CD4-positive, alpha-beta T cell treated with Interferon gamma for 1 hour (primary cell): ENCODE data around the gene TBC1D14.
"Not testable (repeated sequence)": the region's sequence is repeated elsewhere in the genome, so short reads cannot be mapped to it uniquely, and the experiment has no call there.

Source experiments
- DNase-seq: peaks from one replicate; pipeline ENCODE4 v3.0.0-alpha.2; 2020

TBC1D14 gene

DNA sequence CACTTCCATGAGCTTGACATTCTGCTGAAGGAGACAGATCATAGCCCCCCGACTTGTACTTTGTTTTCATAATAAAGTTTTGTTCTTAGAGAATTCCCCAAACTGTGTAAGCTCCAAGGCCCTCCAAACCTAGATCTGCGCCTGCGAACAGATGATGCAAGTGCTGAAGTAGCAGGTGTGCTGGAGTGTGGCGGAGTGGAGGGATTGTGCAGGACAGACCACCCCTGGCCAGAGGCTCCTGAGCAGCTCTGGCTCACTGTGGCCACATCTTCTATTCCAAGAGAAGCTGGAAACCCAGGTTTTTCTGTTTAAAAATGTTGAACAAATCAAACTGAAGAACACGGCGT, 46.4 kb downstream of the TBC1D14 start:
- no peak for DNase-seq

- no peak for DNase-seq
Observed at GRCh38 chr4:6956434-6957147, 47.0 kb downstream of the TBC1D14 start.

DNA sequence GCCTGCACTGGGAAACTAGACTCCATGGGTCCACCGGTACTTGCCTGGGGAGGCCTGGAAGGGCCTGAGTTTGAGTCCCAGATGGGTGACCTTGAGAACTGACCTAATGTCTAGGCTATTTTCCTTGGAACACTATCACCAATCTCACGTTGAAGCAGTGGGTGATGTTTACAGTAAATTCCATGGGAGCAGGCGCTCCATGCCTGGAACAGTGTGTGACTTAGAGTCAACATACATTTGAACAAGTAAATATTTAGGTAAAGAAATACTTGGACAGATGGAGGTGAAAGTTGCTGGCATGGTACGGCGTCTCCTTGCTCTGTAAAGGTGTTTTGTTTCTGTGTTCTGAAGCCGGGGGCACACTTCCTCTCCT, 47.5 kb downstream of the TBC1D14 start:
- DNase-seq: no peak

DNA sequence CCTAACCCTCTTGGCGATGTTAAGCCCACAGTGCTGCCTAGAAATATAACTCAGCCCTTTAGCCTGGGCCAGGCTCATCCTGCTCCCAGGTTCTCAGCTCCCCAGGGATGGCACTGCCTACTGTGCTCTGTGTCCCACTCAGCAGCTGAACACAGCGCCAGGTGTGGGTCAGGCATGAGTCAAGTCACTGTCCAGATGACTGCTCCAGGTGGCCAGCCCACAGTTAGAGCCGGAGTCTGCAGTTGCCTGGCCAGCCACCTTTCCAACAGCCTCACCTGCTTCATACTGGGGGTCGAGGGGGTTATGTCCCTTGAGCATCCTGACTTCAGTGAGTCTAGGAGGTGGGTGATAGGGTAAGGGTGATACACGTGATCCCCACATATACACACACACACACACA, 48.4 kb downstream of the TBC1D14 start:
- DNase-seq: no peak

DNA sequence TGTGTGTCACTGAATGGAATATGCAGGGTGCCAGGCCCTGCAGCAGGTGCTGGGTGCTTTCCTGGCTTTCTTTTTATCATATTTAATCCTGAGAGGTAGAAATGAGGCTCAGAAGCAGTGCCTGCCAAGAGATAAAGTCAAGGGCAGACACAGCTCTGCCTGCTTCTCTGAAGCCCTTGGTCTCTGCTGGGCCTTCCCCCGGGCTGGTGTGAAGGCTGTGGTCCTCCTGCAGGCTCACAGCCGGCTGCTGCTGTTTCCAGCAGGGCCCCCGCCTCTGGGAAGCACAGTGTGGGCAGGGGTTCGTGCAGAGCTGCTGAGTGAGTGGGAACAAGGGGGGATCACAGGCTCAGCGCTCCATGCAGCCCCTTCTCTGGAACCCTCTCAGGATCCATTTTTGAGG, 49.6 kb downstream of the TBC1D14 start:
- no peak for DNase-seq

- no peak for DNase-seq
Observed at GRCh38 chr4:6960154-6960553, 50.5 kb downstream of the TBC1D14 start.

DNA sequence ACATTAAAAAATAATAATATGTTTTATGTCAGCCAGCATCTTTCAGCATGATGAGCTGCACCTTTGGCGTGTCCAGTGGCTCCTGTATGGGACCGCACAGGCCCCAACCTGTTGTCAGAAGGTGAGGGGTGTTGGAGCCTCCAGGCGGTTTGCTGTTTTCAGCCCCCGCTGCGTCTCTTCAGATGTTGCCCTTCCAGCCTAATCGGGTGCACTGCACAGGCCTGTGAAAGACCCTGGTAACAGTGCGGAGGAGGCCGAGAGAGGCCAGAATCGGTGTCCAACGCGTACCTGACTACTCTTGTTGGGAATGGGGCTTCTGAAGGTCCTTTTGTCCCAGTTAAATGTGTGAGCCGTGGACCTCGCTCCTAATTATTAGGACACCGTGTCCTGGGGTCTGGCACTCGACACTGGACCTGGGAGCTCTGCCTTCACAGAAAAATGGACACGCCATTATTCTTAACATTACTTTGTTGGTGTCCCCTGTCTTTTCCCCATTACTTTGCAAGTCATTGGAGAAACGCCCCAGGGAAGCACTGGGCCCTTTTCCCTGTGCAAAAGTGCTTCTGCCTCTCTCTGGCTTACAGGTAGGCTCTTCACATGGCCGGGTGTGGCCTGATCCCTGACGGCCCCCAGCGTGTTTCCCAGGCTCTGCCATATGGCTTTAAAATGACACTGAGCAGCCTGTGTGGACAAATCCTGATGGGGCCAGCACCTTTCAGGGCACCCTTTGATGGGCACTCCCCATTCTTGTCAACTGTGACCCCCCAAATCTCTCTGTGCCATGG, 51.2 kb downstream of the TBC1D14 start:
- no peak for DNase-seq

DNA sequence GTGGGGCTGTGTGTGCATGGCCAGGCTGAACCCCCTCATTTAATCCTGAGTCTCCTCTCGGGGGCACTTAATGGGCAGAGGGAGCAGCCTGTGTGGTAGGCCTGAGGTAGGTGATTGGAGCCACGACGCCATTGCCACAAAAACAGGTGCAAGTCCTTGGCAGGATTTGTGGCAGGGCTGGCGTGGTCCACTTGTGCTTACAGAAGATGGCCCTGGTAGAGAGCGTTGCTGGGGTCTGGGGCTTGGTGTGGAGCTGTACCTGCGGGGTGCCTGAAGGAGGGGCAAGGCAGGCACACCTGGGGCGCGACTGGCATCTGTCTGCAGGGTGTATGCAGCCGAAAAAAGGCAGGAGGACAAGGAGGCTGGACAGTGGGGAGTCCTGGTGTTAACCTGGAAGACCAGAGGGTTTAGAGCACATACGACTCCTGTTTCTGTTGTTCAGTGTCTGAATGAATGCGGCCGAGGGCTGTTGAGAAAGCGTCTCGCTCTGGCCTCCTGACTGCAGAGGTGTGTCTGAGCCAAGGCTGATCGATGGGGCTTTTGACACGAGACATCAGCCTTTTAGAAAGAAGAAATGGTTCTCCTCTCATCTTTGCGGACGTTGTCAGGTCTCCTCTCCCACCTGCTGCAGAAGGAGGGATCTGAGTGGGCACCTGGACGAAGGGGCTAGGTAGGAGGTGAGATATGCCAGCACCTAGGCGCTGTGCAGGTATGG, 52.0 kb downstream of the TBC1D14 start:
- no peak for DNase-seq

DNA sequence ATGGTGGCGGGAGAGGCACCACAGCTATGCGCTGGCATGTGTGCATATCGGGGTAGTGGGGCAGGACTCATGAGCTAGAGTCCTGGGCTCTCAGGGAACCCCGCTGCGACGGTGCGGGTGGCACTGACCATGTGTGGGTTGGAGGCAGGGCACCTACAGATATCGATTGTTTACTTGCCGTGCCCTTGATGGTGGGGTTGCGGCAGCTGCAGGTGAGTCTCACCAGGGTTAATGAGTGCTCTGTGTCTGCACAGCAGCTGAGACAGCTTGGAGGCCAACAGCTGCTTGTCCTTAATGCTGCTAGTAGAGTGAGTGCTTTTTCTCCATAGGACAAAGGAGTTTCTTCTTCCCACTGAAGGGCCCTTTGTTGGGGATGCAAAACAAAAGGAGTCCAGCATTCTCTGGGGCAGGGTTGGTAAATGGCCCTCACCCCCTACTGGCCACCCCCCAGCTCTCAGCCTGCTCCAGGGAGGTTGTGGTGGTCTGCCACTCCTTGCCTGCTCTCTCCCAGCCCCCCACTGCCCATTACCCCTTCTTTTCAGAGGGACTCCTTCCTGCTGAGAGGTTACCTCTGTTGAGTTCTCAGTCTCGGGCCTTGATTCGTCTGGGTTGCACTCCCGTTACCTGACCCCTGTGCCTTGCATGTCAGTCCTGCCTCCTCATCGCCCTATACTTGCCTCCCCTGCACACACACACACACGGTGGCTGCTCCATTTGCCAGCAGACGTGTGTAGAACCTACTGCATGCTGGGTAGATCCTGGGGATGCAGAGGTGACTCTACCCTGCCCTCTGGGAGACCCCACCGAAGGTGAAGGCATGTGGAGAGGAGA, 52.8 kb downstream of the TBC1D14 start:
- DNase-seq: no peak

GRCh38 chr4:6963139-6963611, 53.5 kb downstream of the TBC1D14 start:
- no peak for DNase-seq

DNA sequence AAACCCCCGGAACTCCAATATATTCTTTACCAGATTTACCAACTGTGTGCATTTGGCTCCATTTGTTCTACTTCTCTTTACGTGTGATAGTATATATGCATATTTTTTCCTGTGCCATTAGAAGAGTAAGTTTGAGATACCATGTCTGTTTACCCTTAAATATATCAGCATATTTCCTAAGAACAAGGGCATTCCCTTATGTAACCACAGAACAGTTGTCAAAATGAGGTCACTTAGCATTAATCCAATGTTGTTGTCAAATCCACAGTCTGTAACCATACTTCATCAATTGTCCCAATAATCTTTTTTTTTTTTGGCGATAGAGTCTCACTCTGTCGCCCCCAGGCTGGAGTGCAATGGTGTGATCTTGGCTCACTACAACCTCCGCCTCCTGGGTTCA, 55.2 kb downstream of the TBC1D14 start:
- DNase-seq: no peak

GRCh38 chr4:6965329-6965728, 55.7 kb downstream of the TBC1D14 start:
- no peak for DNase-seq

DNA sequence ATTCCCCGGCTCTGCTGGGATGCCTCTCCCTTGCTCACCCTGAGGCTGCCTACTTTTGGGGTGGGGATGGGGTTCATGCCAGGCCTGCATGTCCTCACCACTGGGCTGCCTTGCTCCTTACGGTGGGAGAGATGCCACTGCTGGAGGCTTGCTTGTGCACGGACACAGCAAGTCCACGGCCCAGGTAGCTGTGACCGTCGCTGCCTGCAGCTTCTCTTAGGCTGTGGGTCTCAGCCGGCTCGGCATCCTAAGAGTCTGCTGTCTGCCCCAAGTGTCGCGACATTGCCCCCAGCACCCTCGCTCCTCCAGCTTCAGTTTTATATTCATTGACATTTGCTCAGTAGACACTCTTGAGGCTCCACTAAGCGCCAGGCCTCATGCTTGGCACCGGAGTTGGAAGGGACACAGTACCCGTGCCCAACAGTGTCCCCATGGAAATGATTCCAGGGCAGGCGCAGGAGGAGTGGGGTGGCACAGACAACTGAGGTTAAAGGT, 58.3 kb downstream of the TBC1D14 start:
- DNase-seq: no peak

DNA sequence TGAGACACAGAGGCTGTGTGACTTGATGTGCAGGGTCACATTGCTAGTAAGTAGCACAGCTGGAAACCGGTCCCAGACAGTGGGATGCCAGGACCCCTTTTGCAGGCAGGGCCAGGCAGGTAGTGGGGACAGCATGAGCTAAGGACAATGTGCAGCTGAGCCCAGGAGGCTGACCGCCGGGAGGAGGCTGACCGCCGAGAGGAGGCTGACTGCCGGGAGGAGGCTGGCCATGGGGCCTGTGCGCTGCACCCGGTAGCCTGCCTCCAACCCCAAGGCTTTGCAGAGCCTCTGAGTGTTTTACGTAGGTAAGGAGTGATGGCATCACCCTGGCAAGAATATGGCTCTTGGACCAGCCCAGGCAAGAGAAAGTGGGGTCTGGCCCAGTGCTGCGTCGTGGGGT, 58.9 kb downstream of the TBC1D14 start:
- DNase-seq: no peak

GRCh38 chr4:6969826-6970800, 60.5 kb downstream of the TBC1D14 start:
- DNase-seq: no peak

- DNase-seq: no peak
Observed at GRCh38 chr4:6971536-6972374, 62.1 kb downstream of the TBC1D14 start.

DNA sequence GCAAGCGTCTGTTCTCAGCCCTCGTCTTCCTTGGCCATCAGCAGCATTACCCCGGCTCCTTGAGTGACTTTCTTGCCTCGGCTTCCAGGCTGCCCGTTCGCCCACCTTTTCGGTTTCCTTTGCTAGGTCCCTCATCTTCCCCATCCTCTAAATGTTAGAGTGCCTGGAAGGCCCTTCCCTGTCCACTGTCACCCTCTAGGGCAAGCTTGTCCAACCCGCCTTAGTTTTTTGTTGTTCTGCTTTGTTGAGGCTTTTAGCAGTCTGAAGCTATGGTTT, 62.7 kb downstream of the TBC1D14 start:
- no peak for DNase-seq

DNA sequence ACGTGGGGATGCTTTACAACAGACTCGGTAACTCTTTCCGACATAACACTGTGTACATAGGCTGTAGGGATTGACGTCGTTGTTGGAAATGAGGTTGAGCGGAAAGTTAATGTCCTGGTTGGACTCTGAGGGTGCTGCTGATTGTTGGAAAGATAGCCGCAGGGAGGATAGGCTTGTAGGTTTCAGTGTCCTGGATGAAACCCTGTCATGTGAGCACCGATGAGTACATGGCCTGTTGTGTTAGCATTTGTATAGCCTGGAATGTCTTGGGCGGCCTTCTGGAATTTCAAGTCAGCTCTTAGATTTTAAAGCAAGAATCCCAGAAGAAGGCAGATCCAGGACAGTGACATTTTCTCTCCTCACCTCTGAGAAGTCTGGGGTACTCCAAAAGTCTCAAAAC, 63.3 kb downstream of the TBC1D14 start:
- DNase-seq: no peak

DNA sequence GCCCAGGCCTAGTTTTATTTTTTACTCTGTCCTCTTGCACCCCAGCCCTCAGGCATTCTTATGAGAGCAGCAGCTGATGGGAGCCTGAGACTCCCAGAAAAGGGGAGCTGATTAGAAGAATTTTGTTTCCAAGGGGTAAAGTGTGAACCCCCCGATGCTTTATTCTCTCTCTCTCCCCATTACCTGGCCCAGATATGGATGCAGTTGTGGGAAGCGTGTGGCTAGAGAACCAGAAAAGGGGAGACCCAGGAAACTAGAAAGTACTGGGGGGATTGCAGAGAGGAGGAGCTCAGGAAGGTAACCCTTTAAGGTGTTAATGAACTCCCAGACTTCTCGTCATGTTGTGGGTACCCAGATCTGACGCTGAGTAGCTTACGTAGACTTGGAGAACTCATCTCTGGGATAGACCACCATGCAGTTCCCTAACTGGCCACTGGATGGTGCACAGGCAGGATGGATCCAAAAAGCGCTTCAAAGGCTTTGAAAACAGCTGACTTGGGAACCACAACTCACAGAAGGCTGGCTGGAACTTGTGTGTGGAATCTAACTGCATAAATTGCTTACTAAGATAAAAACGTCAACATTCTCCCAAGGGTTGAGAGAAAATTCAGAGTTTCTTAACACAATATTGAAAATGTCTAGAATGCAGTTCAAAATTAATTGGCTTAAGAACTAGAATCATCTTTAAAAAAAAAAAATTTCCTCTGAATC, 64.7 kb downstream of the TBC1D14 start:
- DNase-seq: peak; percentile 74

DNA sequence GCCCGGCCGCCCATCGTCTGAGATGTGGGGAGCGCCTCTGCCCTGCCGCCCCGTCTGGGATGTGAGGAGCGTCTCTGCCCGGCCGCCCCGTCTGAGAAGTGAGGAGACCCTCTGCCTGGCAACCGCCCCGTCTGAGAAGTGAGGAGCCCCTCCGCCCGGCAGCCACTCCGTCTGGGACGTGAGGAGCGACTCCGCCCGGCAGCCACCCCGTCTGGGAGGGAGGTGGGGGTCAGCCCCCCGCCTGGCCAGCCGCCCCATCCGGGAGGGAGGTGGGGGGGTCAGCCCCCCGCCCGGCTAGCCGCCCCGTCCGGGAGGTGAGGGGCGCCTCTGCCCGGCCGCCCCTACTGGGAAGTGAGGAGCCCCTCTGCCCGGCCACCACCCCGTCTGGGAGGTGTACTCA, 68.2 kb downstream of the TBC1D14 start:
- DNase-seq: not testable (repeated sequence)
